Neuronal stem cell (in vitro differentiated cells): ENCODE results near the gene GCN1. TPM values are rescaled to one million over a fixed set of nuclear protein-coding genes. Genes with fewer than 3 reads are reported as not detected.

ENCODE experiments used
- DNase-seq: peaks from one replicate; pipeline ENCODE4 v3.0.0-alpha.2; 2013; ENCODE audit warnings: low spot score
- H2AFZ ChIP-seq: one replicate; pipeline ENCODE4 v1.6.1; 2013; ENCODE audit warnings: mild to moderate bottlenecking, low read length, inconsistent platforms
- H2AK5ac ChIP-seq: 2 replicates; pipeline ENCODE4 v1.6.1; 2013; ENCODE audit warnings: low read depth, mild to moderate bottlenecking, inconsistent platforms, low read length, moderate library complexity, mixed read lengths
- H2BK120ac ChIP-seq: 2 replicates; pipeline ENCODE4 v1.6.1; 2013; ENCODE audit warnings: low read depth, mild to moderate bottlenecking, inconsistent platforms, low read length, moderate library complexity, mixed read lengths
- H2BK12ac ChIP-seq: one replicate; pipeline ENCODE4 v1.6.1; 2013; ENCODE audit warnings: low read length, inconsistent platforms
- H2BK15ac ChIP-seq: 2 replicates; pipeline ENCODE4 v1.6.1; 2013; ENCODE audit warnings: mild to moderate bottlenecking, low read length, inconsistent platforms, mixed read lengths
- H2BK5ac ChIP-seq: one replicate; pipeline ENCODE4 v1.6.1; 2013; ENCODE audit warnings: inconsistent platforms, mild to moderate bottlenecking, low read length, moderate library complexity
- H3K14ac ChIP-seq: one replicate; pipeline ENCODE4 v1.6.1; 2013; ENCODE audit warnings: low read length, inconsistent platforms
- H3K18ac ChIP-seq: 2 replicates; pipeline ENCODE4 v1.6.1; 2013; ENCODE audit warnings: low read length, inconsistent platforms
- H3K23ac ChIP-seq: 2 replicates; pipeline ENCODE4 v1.6.1; 2013; ENCODE audit warnings: low read depth, mild to moderate bottlenecking, mixed read lengths, low read length, inconsistent platforms; ENCODE audit not compliant: poor library complexity
- H3K27ac ChIP-seq: replicated peaks from 3 replicates; pipeline ENCODE4 v1.5.1; 2013; ENCODE audit warnings: low read length, inconsistent platforms
- H3K27me3 ChIP-seq, 3 experiments: 2 replicates each; pipeline ENCODE4 v1.6.1; 2013; ENCODE audit warnings: low read length in 3 of 3, mild to moderate bottlenecking in 2 of 3, inconsistent platforms in 1 of 3, low read depth in 1 of 3, mixed read lengths in 1 of 3, moderate library complexity in 1 of 3; ENCODE audit not compliant: control insufficient read depth in 3 of 3, insufficient read depth in 3 of 3
- H3K36me3 ChIP-seq, 2 donors: replicated peaks in 1 of 2; 2 replicates each; pipeline ENCODE4 v1.6.1; 2013; ENCODE audit warnings: low read length in 2 of 2; ENCODE audit not compliant: control insufficient read depth in 2 of 2, insufficient read depth in 2 of 2
- H3K4ac ChIP-seq: 2 replicates; pipeline ENCODE4 v1.6.1; 2013; ENCODE audit warnings: inconsistent platforms, mild to moderate bottlenecking, low read length, moderate library complexity
- H3K4me1 ChIP-seq, 2 donors: 1 replicate in 1 of 2; 2 replicates in 1 of 2; pipeline ENCODE4 v1.6.1; 2013; ENCODE audit warnings: low read length in 2 of 2, low read depth in 1 of 2; ENCODE audit not compliant: control insufficient read depth in 2 of 2, insufficient read depth in 1 of 2
- H3K4me2 ChIP-seq: one replicate; pipeline ENCODE4 v1.6.1; 2013; ENCODE audit warnings: mild to moderate bottlenecking, low read length, inconsistent platforms; ENCODE audit not compliant: insufficient read depth, poor library complexity, severe bottlenecking
- H3K4me3 ChIP-seq, 2 donors: 2 replicates each; pipeline ENCODE4 v1.5.1; 2013; ENCODE audit warnings: low read length in 2 of 2, mild to moderate bottlenecking in 2 of 2, inconsistent platforms in 1 of 2, moderate library complexity in 1 of 2
- H3K79me1 ChIP-seq: one replicate; pipeline ENCODE4 v1.6.1; 2013; ENCODE audit warnings: low read depth, mild to moderate bottlenecking, inconsistent platforms, low read length, moderate library complexity
- H3K9ac ChIP-seq: one replicate; pipeline ENCODE4 v1.6.1; 2013; ENCODE audit warnings: mild to moderate bottlenecking, low read depth, low read length, inconsistent platforms; ENCODE audit not compliant: poor library complexity
- H3K9me3 ChIP-seq, 2 donors: replicated peaks in 1 of 2; 2 replicates each; pipeline versions ENCODE3 to v1.6.1; 2013; ENCODE audit warnings: low read length in 2 of 2, mild to moderate bottlenecking in 2 of 2, inconsistent platforms in 1 of 2, low read depth in 1 of 2, mixed read lengths in 1 of 2, moderate library complexity in 1 of 2; ENCODE audit not compliant: control insufficient read depth in 2 of 2, insufficient read depth in 1 of 2
- H4K8ac ChIP-seq: one replicate; pipeline ENCODE4 v1.6.1; 2013; ENCODE audit warnings: low read depth, mild to moderate bottlenecking, inconsistent platforms, low read length, moderate library complexity
- H4K91ac ChIP-seq: one replicate; pipeline ENCODE4 v1.6.1; 2013; ENCODE audit warnings: low read length, low read depth, mild to moderate bottlenecking, inconsistent platforms; ENCODE audit not compliant: poor library complexity
- WGBS, 2 donors: extraction: QIAGEN DNeasy Blood & Tissue Kit; methylation state at CpG; one replicate each; pipeline ENCODE4 v1.1.7; 2013; ENCODE audit warnings: missing lambda C conversion rate in 2 of 2, mixed read lengths in 1 of 2; ENCODE audit not compliant: insufficient read length in 2 of 2, insufficient replicate concordance in 1 of 2; ENCODE audit errors: extremely low coverage in 2 of 2; 5-methylcytosine and 5-hydroxymethylcytosine counted together
- small RNA-seq: library from polyadenylated mRNA; stranded (forward); fragments of <200 nt; extraction: miRNeasy Mini kit (QIAGEN cat#:217004); gene quantifications from one replicate; pipeline ENCODE3, GENCODE V24; 2013; ENCODE audit not compliant: insufficient read depth

Gene GCN1

GRCh38 chr12:120077260-120077659 is 117.3 kb downstream of the GCN1 start:
- Histone ChIP-seq H3K14ac (no peak overlapping the region), H3K4ac (no peak overlapping the region), H3K9ac (no peak overlapping the region), H3K9me3 (no peaks in the 10 kb centered on the region), H2AK5ac (no peak overlapping the region), H3K4me1 (no peaks in the 10 kb centered on the region), H3K79me1 (no peaks in the 10 kb centered on the region), H2AFZ (no peak overlapping the region), H2BK120ac (no peak overlapping the region), H3K27me3 (peaks cover 0 to 9% (median 0%) of the 10 kb centered on the region in 3 experiments), H3K4me2 (no peak overlapping the region), H3K4me3 (no peak overlapping the region), H4K8ac (no peak overlapping the region), H3K23ac (peak overlapping the region; percentile 45), H2BK12ac (no peak overlapping the region), H2BK5ac (no peak overlapping the region), H3K27ac (no peak overlapping the region), H3K36me3 (no peaks in the 10 kb centered on the region), H3K18ac (peak overlapping the region; percentile 46), H2BK15ac (no peak overlapping the region), H4K91ac (no peak overlapping the region)
- DNase-seq: no peak
- no CpG with 5 or more reads among the region's 6 CpGs for WGBS, 2 donors

Small RNA genes within 50 kb of the gene (small RNA-seq; reads per million reads assigned to genes)
- gene MIR4498: not detected
